Prostate gland (tissue), 2 donors: ENCODE results near the gene PHYHIPL. TPM values are rescaled to one million over a fixed set of nuclear protein-coding genes. Genes with fewer than 3 reads are reported as not detected.
"Not testable (repeated sequence)": the region's sequence is repeated elsewhere in the genome, so short reads cannot be mapped to it uniquely, and the experiment has no call there.

Experiments
- DNase-seq: peaks from one replicate; pipeline ENCODE4 v3.0.0-alpha.2; 2019; ENCODE audit warnings: low spot score
- H3K27ac ChIP-seq, 2 donors: fragments of 200-600 bp; sonication (generic); 2 replicates each; pipeline ENCODE4 v1.5.1; 2017 to 2019
- H3K27me3 ChIP-seq: fragments of 200-600 bp; sonication (generic); replicated peaks from 2 replicates; pipeline ENCODE4 v1.5.1; 2019; ENCODE audit not compliant: insufficient read depth
- H3K36me3 ChIP-seq, 2 donors: fragments of 200-600 bp; sonication (generic); 1 replicate in 1 of 2; 2 replicates in 1 of 2; pipeline versions ENCODE4 v1.5.1 to v1.8.1; 2017 to 2019
- H3K4me1 ChIP-seq: fragments of 200-600 bp; sonication (generic); replicated peaks from 2 replicates; pipeline ENCODE4 v1.5.1; 2019
- H3K4me3 ChIP-seq, 2 donors: fragments of 200-600 bp; sonication (generic); 2 replicates each; pipeline ENCODE4 v1.5.1; 2017 to 2019
- H3K9me3 ChIP-seq: fragments of 200-600 bp; sonication (generic); 2 replicates; pipeline ENCODE4 v1.5.1; 2017
- POLR2A ChIP-seq: fragments of 450-650 bp; IDR thresholded peaks from one replicate; pipeline ENCODE4 v1.6.1; 2016; ENCODE audit warnings: antibody characterized with exemption, mild to moderate bottlenecking
- POLR2AphosphoS5 ChIP-seq: sonication (generic); formaldehyde crosslinking; IDR thresholded peaks from one replicate; pipeline ENCODE4 v1.6.1; 2017; ENCODE audit warnings: antibody characterized with exemption
- WGBS: methylation state at CpG from one replicate; pipeline ENCODE4 v1.1.5; 2018; 5-methylcytosine and 5-hydroxymethylcytosine counted together
- intact Hi-C: fragments of 100-400 bp; cut with DNase I; formaldehyde crosslinking; loops from one replicate; pipeline ENCODE4 v1.14.2; 2022
- total RNA-seq, 2 donors: library from RNA; depleted of rRNA; stranded (reverse); fragments of >200 nt; gene quantifications; one replicate each; pipeline ENCODE4 v1.1.0, GENCODE V29; 2016
- TF ChIP-seq, protein P1 (sequence below), 4 experiments: fragments of 200-600 bp in 2 of 4; fragments of 450-650 bp in 2 of 4; sonication (generic) in 2 of 4; IDR thresholded peaks; 1 replicate in 3 of 4; 2 replicates in 1 of 4; pipeline ENCODE4 v1.5.1; 2016 to 2019; ENCODE audit warnings: antibody characterized with exemption in 4 of 4, mild to moderate bottlenecking in 2 of 4, moderate library complexity in 2 of 4

PHYHIPL gene
- total RNA-seq, 2 donors from 2014 or later, result 7.0 to 32.1 TPM

GRCh38 chr10:59237775-59238174, 61.3 kb downstream of the PHYHIPL start:
- H3K4me3 ChIP-seq, result no peak overlapping the region
- H3K9me3 ChIP-seq, result no peaks in the 10 kb centered on the region
- TF ChIP-seq, protein P1, sequence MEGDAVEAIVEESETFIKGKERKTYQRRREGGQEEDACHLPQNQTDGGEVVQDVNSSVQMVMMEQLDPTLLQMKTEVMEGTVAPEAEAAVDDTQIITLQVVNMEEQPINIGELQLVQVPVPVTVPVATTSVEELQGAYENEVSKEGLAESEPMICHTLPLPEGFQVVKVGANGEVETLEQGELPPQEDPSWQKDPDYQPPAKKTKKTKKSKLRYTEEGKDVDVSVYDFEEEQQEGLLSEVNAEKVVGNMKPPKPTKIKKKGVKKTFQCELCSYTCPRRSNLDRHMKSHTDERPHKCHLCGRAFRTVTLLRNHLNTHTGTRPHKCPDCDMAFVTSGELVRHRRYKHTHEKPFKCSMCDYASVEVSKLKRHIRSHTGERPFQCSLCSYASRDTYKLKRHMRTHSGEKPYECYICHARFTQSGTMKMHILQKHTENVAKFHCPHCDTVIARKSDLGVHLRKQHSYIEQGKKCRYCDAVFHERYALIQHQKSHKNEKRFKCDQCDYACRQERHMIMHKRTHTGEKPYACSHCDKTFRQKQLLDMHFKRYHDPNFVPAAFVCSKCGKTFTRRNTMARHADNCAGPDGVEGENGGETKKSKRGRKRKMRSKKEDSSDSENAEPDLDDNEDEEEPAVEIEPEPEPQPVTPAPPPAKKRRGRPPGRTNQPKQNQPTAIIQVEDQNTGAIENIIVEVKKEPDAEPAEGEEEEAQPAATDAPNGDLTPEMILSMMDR (IDR thresholded peaks at IDR 0.05), result no peak
- no peak for TF ChIP-seq POLR2A
- TF ChIP-seq POLR2AphosphoS5, result peak; percentile 54
- peak overlapping the region in 1 of 2 donors; percentile 31 for H3K27ac ChIP-seq
- intact Hi-C loops, result no loop called here
- H3K4me1 ChIP-seq, result no peaks in the 10 kb centered on the region
- H3K36me3 ChIP-seq, result no peaks in the 10 kb centered on the region
- DNase-seq, result no peak
- no peaks in the 10 kb centered on the region for H3K27me3 ChIP-seq

- H3K4me1 ChIP-seq, intact Hi-C loops, H3K36me3 ChIP-seq, DNase-seq, H3K4me3 ChIP-seq, H3K27me3 ChIP-seq, H3K9me3 ChIP-seq: not testable (repeated sequence)
- H3K27ac ChIP-seq, result peak overlapping the region in 1 of 2 donors; percentile 16
- 93% methylated on average over 2 of the region's 2 CpGs for WGBS
Observed at GRCh38 chr10:59239108-59239507, 62.7 kb downstream of the PHYHIPL start.

DNA sequence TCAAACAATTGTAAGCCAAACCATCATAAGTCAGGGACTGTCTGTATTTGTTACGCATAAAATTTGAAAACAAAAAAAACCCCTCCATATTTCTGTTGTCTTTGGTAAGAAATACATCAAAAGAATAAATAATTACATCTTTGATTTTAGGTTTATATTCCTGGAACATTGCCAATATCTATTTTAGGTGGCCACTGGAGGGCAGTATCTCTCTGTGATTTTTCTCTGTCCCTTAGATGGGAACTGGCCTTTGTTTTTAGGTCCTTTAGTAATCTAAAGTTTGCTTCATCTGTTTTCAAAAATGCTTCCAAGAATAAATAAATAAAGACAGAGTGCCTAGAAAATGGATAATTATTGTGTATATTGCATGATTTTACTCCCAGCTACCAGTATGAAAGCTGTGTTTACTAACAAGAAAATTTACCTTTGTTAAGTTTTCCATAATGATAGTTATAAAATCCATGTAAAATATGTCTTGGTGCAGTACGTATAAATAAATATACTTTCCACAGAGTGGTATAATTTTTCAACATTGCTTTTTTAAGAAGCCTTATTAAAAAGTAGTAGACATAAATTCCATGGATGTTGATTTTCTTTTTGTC, 64.2 kb downstream of the PHYHIPL start:
- 38% methylated on average over 2 of the region's 2 CpGs for WGBS
- Histone ChIP-seq H3K36me3 (no peaks in the 10 kb centered on the region), H3K9me3 (no peaks in the 10 kb centered on the region), H3K4me3 (no peak overlapping the region), H3K27me3 (no peaks in the 10 kb centered on the region), H3K27ac (peak overlapping the region; percentile 12 to 41), H3K4me1 (no peaks in the 10 kb centered on the region)
- intact Hi-C loops, result loop anchor here (5.0 to 10.0 kb wide), 3 partner anchors 224 to 564 kb away; no protein-coding TSS in a partner anchor
- TF ChIP-seq POLR2AphosphoS5, result peak; percentile 57
- TF ChIP-seq, protein P1 (IDR thresholded peaks at IDR 0.05), result peak; percentile 56 to 90 (median 80)
- no peak for TF ChIP-seq POLR2A
- DNase-seq, result peak; percentile 12

GRCh38 chr10:59242057-59242456, 65.6 kb downstream of the PHYHIPL start:
- H3K4me1 ChIP-seq, result no peaks in the 10 kb centered on the region
- no peak for TF ChIP-seq POLR2AphosphoS5
- TF ChIP-seq POLR2A, result no peak
- TF ChIP-seq, protein P1 (IDR thresholded peaks at IDR 0.05), result no peak
- WGBS, result 100% methylated on average over 1 of the region's 1 CpG
- no peak for DNase-seq
- intact Hi-C loops, result loop anchor here (2.0 to 10.0 kb wide), 5 partner anchors 223 to 563 kb away; no protein-coding TSS in a partner anchor
- H3K4me3 ChIP-seq, result no peak overlapping the region
- peak overlapping the region in 1 of 2 donors; percentile 41 for H3K27ac ChIP-seq
- H3K27me3 ChIP-seq, result no peaks in the 10 kb centered on the region
- H3K9me3 ChIP-seq, result no peaks in the 10 kb centered on the region
- H3K36me3 ChIP-seq, result no peaks in the 10 kb centered on the region

- Histone ChIP-seq H3K4me3 (no peak overlapping the region), H3K4me1 (no peaks in the 10 kb centered on the region), H3K36me3 (no peaks in the 10 kb centered on the region), H3K27me3 (no peaks in the 10 kb centered on the region), H3K9me3 (no peaks in the 10 kb centered on the region), H3K27ac (peak overlapping the region in 1 of 2 donors; percentile 41)
- TF ChIP-seq POLR2AphosphoS5 (no peak), POLR2A (no peak)
- TF ChIP-seq, protein P1 (IDR thresholded peaks at IDR 0.05), result no peak
- 92% methylated on average over 3 of the region's 3 CpGs for WGBS
- intact Hi-C loops, result loop anchor here (2.0 to 10.0 kb wide), 5 partner anchors 222 to 562 kb away; no protein-coding TSS in a partner anchor
- no peak for DNase-seq
Observed at GRCh38 chr10:59242991-59243390, 66.5 kb downstream of the PHYHIPL start.
